Measurements from ENCODE around the gene UPK3BL1. TPM values are rescaled to one million over a fixed set of nuclear protein-coding genes. Genes with fewer than 3 reads are reported as not detected.
"Not testable (repeated sequence)": the region's sequence is repeated elsewhere in the genome, so short reads cannot be mapped to it uniquely, and the experiment has no call there.

The UPK3BL1 gene
- total and polyA plus RNA-seq, 4 donors = 11.3 to 21.7 (median 19.9) TPM

- H3K4me1 ChIP-seq (ENCODE audit: control insufficient read depth, insufficient read depth, low read length); H3K36me3 ChIP-seq (ENCODE audit: control insufficient read depth, insufficient read depth, low read length); H3K4me3 ChIP-seq (ENCODE audit: low read depth, low read length); H3K27me3 ChIP-seq (ENCODE audit: control insufficient read depth, insufficient read depth, low read length); H3K9me3 ChIP-seq (ENCODE audit: control insufficient read depth, insufficient read depth, low read length): not testable (repeated sequence)
- WGBS (ENCODE audit: insufficient coverage) = 10% methylated on average over 4 of the region's 10 CpGs
- DNase-seq (ENCODE audit: low read depth in 4 of 6, low spot score in 6 of 6) = peak in 3 of 6 donors; percentile 7 to 51 (median 34)
- H3K27ac ChIP-seq (ENCODE audit: low read depth, low read length) = peak overlapping the region; percentile 78
Observed at GRCh38 chr7:102611675-102612325, 30.8 kb downstream of the UPK3BL1 start.

DNA sequence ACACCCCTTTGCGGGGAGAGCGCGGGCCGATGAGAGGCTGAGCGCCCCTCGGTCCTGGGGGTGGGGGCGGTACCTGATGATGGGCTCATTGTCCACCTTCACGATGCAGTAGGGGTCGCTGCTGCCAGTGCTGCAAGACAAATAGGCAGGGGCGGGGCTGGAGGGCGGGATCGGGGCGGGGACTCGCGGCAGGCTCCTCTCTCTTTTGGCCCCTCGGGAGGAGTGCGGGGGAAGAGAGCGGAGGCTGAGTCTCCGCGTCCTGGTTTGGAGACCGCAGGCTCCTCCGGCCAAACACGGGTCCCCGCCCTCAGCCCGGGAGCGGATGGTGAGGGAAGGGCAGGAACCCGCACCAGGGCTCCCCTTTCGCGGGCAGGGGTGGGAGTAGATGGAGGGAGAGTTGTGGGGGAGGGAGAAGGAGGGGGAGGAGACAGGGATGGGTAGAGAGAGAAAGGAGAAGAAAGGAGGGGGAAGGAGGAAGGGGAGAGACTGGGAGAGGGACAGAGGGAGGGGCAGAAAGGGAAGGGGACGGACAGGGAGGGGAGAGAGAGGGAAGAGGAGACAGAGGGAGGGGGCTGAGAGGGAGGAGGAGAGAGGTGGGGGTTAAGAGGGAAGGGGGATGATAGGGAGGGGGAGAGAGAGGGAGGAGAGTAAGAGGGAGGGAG lies 31.4 kb downstream of the UPK3BL1 start:
- WGBS (ENCODE audit: insufficient coverage) = no CpG with 5 or more reads among the region's 30 CpGs
- H3K27ac ChIP-seq (ENCODE audit: low read depth, low read length); H3K36me3 ChIP-seq (ENCODE audit: control insufficient read depth, insufficient read depth, low read length); H3K9me3 ChIP-seq (ENCODE audit: control insufficient read depth, insufficient read depth, low read length); DNase-seq (ENCODE audit: low read depth in 4 of 6, low spot score in 6 of 6); H3K4me1 ChIP-seq (ENCODE audit: control insufficient read depth, insufficient read depth, low read length); H3K27me3 ChIP-seq (ENCODE audit: control insufficient read depth, insufficient read depth, low read length); H3K4me3 ChIP-seq (ENCODE audit: low read depth, low read length): not testable (repeated sequence)

DNA sequence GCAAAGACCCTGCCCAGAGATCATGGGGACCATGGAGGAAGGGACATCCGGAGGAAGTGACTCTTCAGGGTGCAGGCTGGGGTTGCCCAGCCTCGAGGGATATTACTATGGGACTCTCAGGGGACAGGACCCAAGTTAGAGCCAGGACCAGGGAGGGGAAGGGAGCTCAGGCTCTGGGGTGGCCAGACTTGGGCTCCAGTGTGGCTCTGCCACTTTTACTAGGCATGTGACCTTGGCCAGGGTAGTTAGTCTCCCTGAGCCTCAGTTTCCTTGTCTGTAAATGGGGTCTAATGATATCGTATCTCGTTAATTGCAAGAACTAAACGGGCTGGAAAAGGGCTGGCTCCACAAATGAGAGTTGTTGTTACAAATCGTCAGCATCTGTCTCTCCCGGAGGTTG lies 32.1 kb downstream of the UPK3BL1 start:
- H3K27ac ChIP-seq (ENCODE audit: low read depth, low read length); H3K36me3 ChIP-seq (ENCODE audit: control insufficient read depth, insufficient read depth, low read length); H3K4me3 ChIP-seq (ENCODE audit: low read depth, low read length); DNase-seq (ENCODE audit: low read depth in 4 of 6, low spot score in 6 of 6); H3K9me3 ChIP-seq (ENCODE audit: control insufficient read depth, insufficient read depth, low read length); H3K27me3 ChIP-seq (ENCODE audit: control insufficient read depth, insufficient read depth, low read length); H3K4me1 ChIP-seq (ENCODE audit: control insufficient read depth, insufficient read depth, low read length): not testable (repeated sequence)
- WGBS (ENCODE audit: insufficient coverage) = no CpG with 5 or more reads among the region's 7 CpGs

DNA sequence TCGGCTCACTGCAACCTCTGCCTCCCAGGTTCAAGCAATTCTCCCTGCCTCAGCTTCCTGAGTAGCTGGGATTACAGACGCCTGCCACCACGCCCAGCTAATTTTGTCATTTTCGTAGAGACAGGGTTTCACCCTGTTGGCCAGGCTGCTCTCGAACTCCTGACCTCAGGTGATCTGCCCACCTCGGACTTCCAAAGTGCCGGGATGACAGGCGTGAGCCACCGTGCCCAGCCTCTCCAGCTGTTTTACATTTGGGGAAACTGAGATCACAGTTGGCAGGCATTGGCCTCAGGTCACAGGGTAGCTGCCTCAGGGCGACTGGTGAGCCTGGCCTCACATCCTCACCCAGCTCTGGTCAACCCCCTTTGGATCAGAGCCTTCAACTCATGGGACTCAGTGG lies 32.9 kb downstream of the UPK3BL1 start:
- DNase-seq (ENCODE audit: low read depth in 4 of 6, low spot score in 6 of 6) = not testable (repeated sequence)

GRCh38 chr7:102606848-102607247 lies 35.7 kb downstream of the UPK3BL1 start:
- H3K4me1 ChIP-seq (ENCODE audit: control insufficient read depth, insufficient read depth, low read length); DNase-seq (ENCODE audit: low read depth in 4 of 6, low spot score in 6 of 6); H3K36me3 ChIP-seq (ENCODE audit: control insufficient read depth, insufficient read depth, low read length); H3K4me3 ChIP-seq (ENCODE audit: low read depth, low read length); H3K27ac ChIP-seq (ENCODE audit: low read depth, low read length); H3K9me3 ChIP-seq (ENCODE audit: control insufficient read depth, insufficient read depth, low read length); H3K27me3 ChIP-seq (ENCODE audit: control insufficient read depth, insufficient read depth, low read length): not testable (repeated sequence)
- no CpG with 5 or more reads among the region's 5 CpGs for WGBS (ENCODE audit: insufficient coverage)

More for the DNA sequence above, 32.9 kb downstream of the UPK3BL1 start:
- no CpG with 5 or more reads among the region's 10 CpGs for WGBS (ENCODE audit: insufficient coverage)
- not testable (repeated sequence) for H3K4me1 ChIP-seq (ENCODE audit: control insufficient read depth, insufficient read depth, low read length); H3K9me3 ChIP-seq (ENCODE audit: control insufficient read depth, insufficient read depth, low read length); H3K27me3 ChIP-seq (ENCODE audit: control insufficient read depth, insufficient read depth, low read length); H3K36me3 ChIP-seq (ENCODE audit: control insufficient read depth, insufficient read depth, low read length); H3K4me3 ChIP-seq (ENCODE audit: low read depth, low read length); H3K27ac ChIP-seq (ENCODE audit: low read depth, low read length)

DNA sequence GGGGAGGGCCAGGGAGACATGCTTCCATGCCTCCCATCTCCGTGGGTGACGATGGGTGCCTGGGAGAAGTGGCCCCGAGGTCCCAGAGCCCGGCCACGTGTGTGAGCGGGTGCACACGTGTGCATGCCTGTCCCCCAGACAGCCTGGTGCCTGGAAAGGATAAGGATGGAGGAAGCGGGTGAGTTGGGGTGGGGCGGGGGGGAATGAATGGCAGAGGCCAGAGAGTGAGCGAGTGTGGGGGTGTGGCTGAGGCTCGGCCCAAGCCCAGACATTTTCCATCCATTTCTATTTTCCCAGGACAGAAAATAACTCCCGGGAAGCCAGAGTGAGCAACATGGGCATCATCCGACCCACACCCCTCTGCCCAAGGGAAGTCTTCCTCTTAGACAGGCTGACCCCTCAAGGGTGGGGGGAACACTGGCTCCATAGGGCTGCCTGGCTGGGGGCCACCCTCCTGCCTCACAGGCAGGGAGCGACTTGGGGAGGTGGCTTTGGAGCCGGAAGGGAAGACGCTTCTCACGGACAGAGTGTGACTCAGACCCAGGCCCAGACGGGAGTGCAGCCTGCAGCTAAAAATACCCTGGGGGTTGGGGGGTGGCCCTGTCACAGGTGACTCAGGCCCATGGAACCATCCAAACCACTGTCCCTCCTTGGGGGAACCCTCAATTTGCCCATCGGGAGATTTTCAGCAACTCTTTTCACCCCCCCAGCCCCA lies 38.0 kb downstream of the UPK3BL1 start:
- no CpG with 5 or more reads among the region's 19 CpGs for WGBS (ENCODE audit: insufficient coverage)
- H3K4me3 ChIP-seq (ENCODE audit: low read depth, low read length) = not testable (repeated sequence)

DNA sequence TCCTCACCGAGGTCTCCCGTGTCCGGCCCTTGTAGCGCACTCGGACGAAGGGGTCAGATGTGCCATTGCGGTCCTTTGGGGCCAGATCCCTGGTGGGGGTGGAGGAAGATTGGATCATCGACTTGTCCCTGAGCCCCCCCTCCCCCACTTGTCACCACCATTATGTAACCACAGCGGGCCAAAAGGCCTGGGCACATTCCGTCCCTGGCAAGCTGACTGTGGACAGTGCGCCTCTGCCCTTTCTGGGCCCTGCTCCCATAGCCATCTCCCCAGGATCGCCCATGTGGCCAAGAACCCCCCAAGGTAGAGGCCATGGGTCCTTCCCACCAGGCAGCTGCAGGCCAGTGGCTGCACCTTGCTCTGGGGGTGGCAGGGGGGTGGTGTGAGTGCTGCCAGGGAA lies 40.3 kb downstream of the UPK3BL1 start:
- not testable (repeated sequence) for H3K9me3 ChIP-seq (ENCODE audit: control insufficient read depth, insufficient read depth, low read length); H3K27me3 ChIP-seq (ENCODE audit: control insufficient read depth, insufficient read depth, low read length); H3K27ac ChIP-seq (ENCODE audit: low read depth, low read length); H3K4me3 ChIP-seq (ENCODE audit: low read depth, low read length); H3K36me3 ChIP-seq (ENCODE audit: control insufficient read depth, insufficient read depth, low read length); H3K4me1 ChIP-seq (ENCODE audit: control insufficient read depth, insufficient read depth, low read length); DNase-seq (ENCODE audit: low read depth in 4 of 6, low spot score in 6 of 6)
- WGBS (ENCODE audit: insufficient coverage) = no CpG with 5 or more reads among the region's 12 CpGs

More for the DNA sequence above, 38.0 kb downstream of the UPK3BL1 start:
- H3K4me1 ChIP-seq (ENCODE audit: control insufficient read depth, insufficient read depth, low read length); H3K9me3 ChIP-seq (ENCODE audit: control insufficient read depth, insufficient read depth, low read length); DNase-seq (ENCODE audit: low read depth in 4 of 6, low spot score in 6 of 6); H3K27me3 ChIP-seq (ENCODE audit: control insufficient read depth, insufficient read depth, low read length); H3K27ac ChIP-seq (ENCODE audit: low read depth, low read length); H3K36me3 ChIP-seq (ENCODE audit: control insufficient read depth, insufficient read depth, low read length): not testable (repeated sequence)

- not testable (repeated sequence) for H3K4me1 ChIP-seq (ENCODE audit: control insufficient read depth, insufficient read depth, low read length); H3K27me3 ChIP-seq (ENCODE audit: control insufficient read depth, insufficient read depth, low read length); H3K36me3 ChIP-seq (ENCODE audit: control insufficient read depth, insufficient read depth, low read length); H3K27ac ChIP-seq (ENCODE audit: low read depth, low read length); H3K9me3 ChIP-seq (ENCODE audit: control insufficient read depth, insufficient read depth, low read length); H3K4me3 ChIP-seq (ENCODE audit: low read depth, low read length); DNase-seq (ENCODE audit: low read depth in 4 of 6, low spot score in 6 of 6)
- WGBS (ENCODE audit: insufficient coverage) = no CpG with 5 or more reads among the region's 9 CpGs
Observed at GRCh38 chr7:102599699-102600098, 42.9 kb downstream of the UPK3BL1 start.

DNA sequence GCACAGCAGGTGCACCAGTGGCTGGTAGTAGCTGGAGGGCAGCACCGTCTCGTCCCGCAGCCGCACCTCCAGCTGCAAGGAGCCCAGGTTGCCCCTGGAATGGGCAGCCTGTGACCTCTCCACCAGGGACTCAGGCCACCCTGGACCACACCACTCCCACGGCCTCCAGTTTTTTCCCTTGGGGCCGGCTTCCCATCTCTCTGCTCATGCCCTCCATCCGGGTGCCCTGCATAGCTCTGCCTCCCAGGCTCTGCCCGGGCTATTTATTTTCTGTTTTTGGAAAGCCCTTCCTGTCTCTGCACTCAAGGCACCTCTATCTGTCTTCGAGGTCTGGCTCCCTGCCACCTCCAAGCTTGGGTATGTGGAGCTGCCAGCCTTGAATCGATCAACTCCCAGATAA lies 46.6 kb downstream of the UPK3BL1 start:
- not testable (repeated sequence) for H3K27me3 ChIP-seq (ENCODE audit: control insufficient read depth, insufficient read depth, low read length); H3K4me3 ChIP-seq (ENCODE audit: low read depth, low read length); H3K27ac ChIP-seq (ENCODE audit: low read depth, low read length); H3K9me3 ChIP-seq (ENCODE audit: control insufficient read depth, insufficient read depth, low read length); DNase-seq (ENCODE audit: low read depth in 4 of 6, low spot score in 6 of 6); H3K4me1 ChIP-seq (ENCODE audit: control insufficient read depth, insufficient read depth, low read length); H3K36me3 ChIP-seq (ENCODE audit: control insufficient read depth, insufficient read depth, low read length)
- WGBS (ENCODE audit: insufficient coverage) = no CpG with 5 or more reads among the region's 10 CpGs

All from spinal cord (tissue), 10 donors.